HG02870 (cell line): ENCODE measurements around the gene SPOPL.
A peak's percentile ranks its signal among the peaks of the same experiment; 100 is the strongest.
"Not testable (repeated sequence)": the region's sequence is repeated elsewhere in the genome, so short reads cannot be mapped to it uniquely, and the experiment has no call there.

Experiments
- ATAC-seq: cut with Tn5 transposase; IDR thresholded peaks from one replicate; pipeline ENCODE4 v1.9.1; 2021; ENCODE audit warnings: mild to moderate bottlenecking, moderate library complexity; ENCODE audit not compliant: unreplicated experiment

SPOPL gene

DNA sequence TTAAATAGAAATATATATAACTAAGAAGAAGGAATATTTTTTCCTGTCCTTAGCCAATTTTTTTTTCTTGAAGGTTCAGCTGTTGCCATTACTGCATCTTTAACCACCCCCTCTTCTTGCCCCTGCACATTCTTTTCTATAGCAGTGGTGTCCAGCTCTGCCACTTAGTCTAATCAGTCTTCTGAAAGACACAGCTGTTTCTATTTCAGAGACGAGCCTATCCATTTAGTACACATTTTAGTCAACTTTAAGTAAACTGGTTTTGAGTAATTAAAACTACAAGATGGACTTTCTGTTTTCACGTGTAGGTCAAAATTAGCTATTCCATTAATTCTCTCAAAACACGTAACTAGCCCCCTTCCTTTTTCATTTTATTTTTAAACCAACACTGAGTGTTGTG lies 21.0 kb downstream of the SPOPL start:
- ATAC-seq, result peak; percentile 85

DNA sequence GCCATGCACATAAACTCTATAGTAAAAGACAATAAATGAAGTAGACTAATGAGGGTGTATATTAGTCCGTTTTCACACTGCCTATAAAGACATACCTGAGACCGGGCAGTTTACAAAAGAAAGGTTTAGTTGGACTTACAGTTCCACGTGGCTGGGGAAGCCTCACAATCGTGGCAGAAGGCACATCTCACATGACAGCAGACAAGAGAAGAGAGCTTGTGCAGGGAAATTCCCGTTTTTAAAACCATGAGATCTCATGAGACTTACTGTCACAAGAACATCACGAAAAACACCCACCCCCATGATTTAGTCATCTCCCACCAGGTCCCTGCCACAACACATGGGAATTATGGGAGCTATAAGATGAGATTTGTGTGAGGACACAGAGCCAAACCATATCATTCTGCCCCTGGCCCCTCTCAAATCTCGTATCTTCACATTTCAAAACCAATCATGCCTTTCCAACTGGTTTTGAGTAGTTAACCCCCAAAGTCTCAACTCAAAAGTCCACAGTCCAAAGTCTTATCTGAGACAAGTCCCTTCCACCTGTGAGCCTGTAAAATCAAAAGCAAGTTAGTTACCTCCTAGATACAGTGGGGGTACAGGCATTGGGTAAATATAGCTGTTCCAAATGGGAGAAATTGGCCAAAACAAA lies 21.6 kb downstream of the SPOPL start:
- peak; percentile 60 for ATAC-seq

GRCh38 chr2:138523673-138524042 lies 22.1 kb downstream of the SPOPL start:
- not testable (repeated sequence) for ATAC-seq

- ATAC-seq, result not testable (repeated sequence)
Measured at GRCh38 chr2:138524353-138524752, 22.8 kb downstream of the SPOPL start.

- no peak for ATAC-seq
Measured at GRCh38 chr2:138531913-138532312, 30.3 kb downstream of the SPOPL start.

- no peak for ATAC-seq
Measured at GRCh38 chr2:138534791-138535190, 33.2 kb downstream of the SPOPL start.

GRCh38 chr2:138536302-138536701 lies 34.7 kb downstream of the SPOPL start:
- peak; percentile 67 for ATAC-seq

- ATAC-seq, result no peak
Measured at GRCh38 chr2:138536740-138537139, 35.2 kb downstream of the SPOPL start.

GRCh38 chr2:138537170-138537915 lies 35.8 kb downstream of the SPOPL start:
- no peak for ATAC-seq

DNA sequence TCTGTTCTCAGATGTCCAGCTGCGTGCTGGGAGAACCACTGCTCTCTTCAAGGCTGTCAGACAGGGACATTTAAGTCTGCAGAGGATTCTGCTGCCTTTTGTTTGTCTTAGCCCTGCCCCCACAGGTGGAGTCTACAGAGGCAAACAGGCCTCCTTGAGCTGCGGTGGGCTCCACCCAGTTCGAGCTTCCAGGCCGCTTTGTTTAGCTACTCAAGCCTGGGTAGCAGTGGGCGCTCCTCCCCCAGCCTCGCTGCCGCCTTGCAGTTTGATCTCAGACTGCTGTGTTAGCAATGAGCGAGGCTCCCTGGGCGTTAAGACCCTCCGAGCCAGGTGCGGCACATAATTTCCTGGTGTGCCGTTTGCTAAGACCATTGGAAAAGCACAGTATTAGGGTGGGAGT lies 42.6 kb downstream of the SPOPL start:
- not testable (repeated sequence) for ATAC-seq

DNA sequence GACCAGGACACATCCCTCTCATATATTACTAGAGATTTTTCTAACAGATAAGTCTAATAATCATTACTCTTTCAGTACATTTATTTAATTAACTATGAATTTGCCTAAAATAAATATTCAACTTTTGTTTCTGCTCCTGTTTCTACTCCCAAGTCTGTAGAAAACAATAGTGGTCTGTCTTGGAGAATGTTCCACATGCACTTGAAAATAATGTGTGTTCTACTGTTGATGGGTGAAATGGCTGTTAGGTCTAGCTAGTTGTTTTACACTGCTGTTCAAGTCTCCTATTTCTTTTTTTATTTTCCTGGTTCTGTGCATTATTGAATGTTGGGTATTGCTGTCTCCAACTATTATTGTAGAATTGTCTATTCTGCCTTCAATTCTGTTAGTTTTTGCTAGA lies 47.2 kb downstream of the SPOPL start:
- ATAC-seq, result no peak

GRCh38 chr2:138550172-138550571 lies 48.6 kb downstream of the SPOPL start:
- no peak for ATAC-seq

- ATAC-seq, result no peak
Measured at GRCh38 chr2:138550670-138551287, 49.2 kb downstream of the SPOPL start.

GRCh38 chr2:138554123-138554522 lies 52.6 kb downstream of the SPOPL start:
- no peak for ATAC-seq

DNA sequence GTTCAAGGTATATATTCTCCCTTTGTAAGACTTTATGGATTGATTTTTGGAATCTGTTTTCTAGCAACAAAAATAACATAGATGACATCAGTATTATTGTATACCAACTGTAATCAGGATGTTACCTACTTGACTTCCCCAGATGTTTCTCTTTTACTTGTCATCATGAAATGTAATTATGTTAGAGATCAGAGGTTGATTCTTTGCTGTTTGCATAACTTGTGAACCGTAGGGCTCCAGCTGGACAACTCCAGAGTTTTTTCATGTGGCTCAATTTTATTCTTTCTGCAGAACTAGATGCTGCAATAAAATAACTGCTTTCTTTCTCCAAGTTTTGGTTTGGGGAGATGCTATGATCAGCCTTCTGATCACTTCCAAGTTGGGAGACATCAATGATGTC lies 58.1 kb downstream of the SPOPL start:
- no peak for ATAC-seq

GRCh38 chr2:138564586-138565229 lies 63.1 kb downstream of the SPOPL start:
- ATAC-seq, result no peak

GRCh38 chr2:138565230-138565598 lies 63.6 kb downstream of the SPOPL start:
- no peak for ATAC-seq

DNA sequence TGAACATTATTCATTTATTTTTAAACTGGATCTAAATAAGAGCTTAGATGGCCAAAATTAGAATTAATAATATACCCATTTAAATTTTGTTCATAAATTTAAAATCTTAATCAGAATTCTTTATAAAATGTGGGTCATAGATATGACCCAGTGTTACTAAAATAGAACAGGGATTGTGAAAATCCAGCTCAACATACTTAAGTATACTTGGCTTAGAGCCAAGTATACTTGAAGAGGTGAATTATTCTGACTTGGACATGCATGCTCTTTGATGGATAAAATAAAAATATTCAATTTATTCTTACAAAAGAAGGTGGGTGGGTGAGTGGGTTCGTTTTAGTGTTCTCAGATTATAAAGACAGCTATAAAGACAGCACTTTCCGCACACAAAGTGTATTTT lies 70.7 kb downstream of the SPOPL start:
- no peak for ATAC-seq

GRCh38 chr2:138577066-138577465 lies 75.5 kb downstream of the SPOPL start:
- no peak for ATAC-seq

- ATAC-seq, result no peak
Measured at GRCh38 chr2:138579556-138579955, 78.0 kb downstream of the SPOPL start.

- no peak for ATAC-seq
Measured at GRCh38 chr2:138581909-138582308, 80.3 kb downstream of the SPOPL start.

DNA sequence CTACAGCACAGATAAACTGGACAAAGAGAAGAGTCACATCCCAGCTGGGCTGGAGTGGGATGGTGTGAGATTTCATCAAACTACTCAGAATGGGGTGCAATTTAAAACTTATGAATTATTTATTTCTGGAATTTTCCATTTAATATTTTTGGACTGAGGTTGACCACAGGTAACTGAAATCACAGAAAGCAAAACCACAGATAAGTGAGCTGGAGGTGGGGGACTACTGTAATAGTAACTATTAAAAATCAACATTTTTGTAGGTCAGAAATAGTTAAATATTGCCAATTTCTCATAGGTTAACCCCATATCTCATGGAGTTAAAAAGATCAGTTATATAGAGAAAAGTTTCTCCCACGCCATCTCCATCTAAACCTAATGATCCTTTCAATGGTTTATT lies 88.1 kb downstream of the SPOPL start:
- ATAC-seq, result no peak
